Pancreas (tissue), 10 donors: ENCODE results near the gene KHSRP. TPM values are rescaled to one million over a fixed set of nuclear protein-coding genes. Genes with fewer than 3 reads are reported as not detected.
A peak's percentile ranks its signal among the peaks of the same experiment; 100 is the strongest.

ENCODE experiments used
- ATAC-seq, 4 donors: fragments of 200-7000 bp; cut with Tn5 transposase; one replicate each; pipeline versions ENCODE4 v1.8.0 to v1.9.1; 2020; ENCODE audit warnings: mild to moderate bottlenecking in 4 of 4, moderate library complexity in 4 of 4
- DNase-seq, 6 donors: peaks; one replicate each; pipeline ENCODE4 v3.0.0-alpha.2; 2020
- FAIRE-seq: peaks from 2 replicates; lab custom pipeline; 2012; peaks lifted over from hg19 to GRCh38; lab: Jason Lieb, UNC
- H3K27ac ChIP-seq, 4 donors: fragments of 200-600 bp; sonication (generic); 1 replicate in 3 of 4; 2 replicates in 1 of 4; pipeline versions ENCODE4 v1.5.0 to v1.8.0; 2020
- H3K27me3 ChIP-seq, 4 donors: fragments of 200-600 bp; one replicate each; pipeline ENCODE4 v1.8.0; 2021
- H3K36me3 ChIP-seq, 3 donors: fragments of 200-600 bp; sonication (generic) in 1 of 3; one replicate each; pipeline versions ENCODE4 v1.5.0 to v1.8.0; 2020 to 2021
- H3K4me1 ChIP-seq, 3 donors: fragments of 200-600 bp; one replicate each; pipeline ENCODE4 v1.8.0; 2021
- H3K4me3 ChIP-seq, 4 donors: fragments of 200-600 bp; sonication (generic) in 2 of 4; one replicate each; pipeline versions ENCODE4 v1.5.0 to v1.8.0; 2020 to 2021
- H3K9me3 ChIP-seq, 4 donors: fragments of 200-600 bp; one replicate each; pipeline ENCODE4 v1.8.0; 2021
- CTCF ChIP-seq, 4 donors: fragments of 200-600 bp; sonication (generic) in 3 of 4; IDR thresholded peaks; one replicate each; pipeline versions ENCODE4 v1.5.0 to v1.8.0; 2021; ENCODE audit warnings: antibody characterized with exemption in 4 of 4
- WGBS, 2 donors: extraction: QIAGEN DNeasy Blood & Tissue Kit; methylation state at CpG; one replicate each; pipeline ENCODE4 v1.1.7; 2013; 5-methylcytosine and 5-hydroxymethylcytosine counted together
- intact Hi-C, 3 donors: fragments of 100-400 bp; cut with DNase I; formaldehyde crosslinking; loops; one replicate each; pipeline versions ENCODE4 v1.11.1 to v1.14.2; 2022
- polyA plus RNA-seq, 2 donors: library from polyadenylated mRNA; stranded (reverse); fragments of 200-250 nt; gene quantifications; one replicate each; pipeline ENCODE4 v1.2.3, GENCODE V29; 2013
- total RNA-seq, 6 donors: library from RNA; stranded (reverse); fragmentation: NEBNext Ultra II Directional in 4 of 6; extraction: Animal tissue kit (Norgen Biotek cat#: 25700) in 4 of 6; gene quantifications; one replicate each; pipeline versions ENCODE4 v1.2.1 to v1.2.4, GENCODE V29; 2021 to 2023
- donor health status: healthy with polysubstance abuse.
- donor health status: DM: no; HTN: no; CAD: no; lungs with moderate emphysema.
- donor health status: DM: no; HTN: no; CAD: no.
- donor health status: control.
- donor health status: control.
- donor health status: Bipolar disorder and iron deficiency.
- donor health status: DM: yes; HTN: yes; CAD: no.
- donor health status: DM: no; HTN: no; CAD: no.
- donor health status: DM: no; HTN: no; CAD: no.
- donor health status: DM: yes; HTN: yes; CAD: no.

Gene KHSRP
- total and polyA plus RNA-seq, 8 donors = 67.2 to 119 (median 93.1) TPM

- Histone ChIP-seq H3K4me3 (peak overlapping the region; percentile 64 to 87 (median 84)), H3K27me3 (no peaks in the 10 kb centered on the region), H3K36me3 (peaks cover 0 to 22% (median 15%) of the 10 kb centered on the region in 3 donors), H3K4me1 (peaks cover 0 to 6% (median 0%) of the 10 kb centered on the region in 3 donors), H3K9me3 (no peaks in the 10 kb centered on the region), H3K27ac (peak overlapping the region; percentile 84 to 94 (median 90))
- DNase-seq = no peak
- intact Hi-C loops = no loop called here
- WGBS, 2 donors = 6 to 8% methylated on average over 26 to 30 of the region's 30 CpGs
- no peak for FAIRE-seq
- no peak for ATAC-seq
- no peak for TF ChIP-seq CTCF (IDR thresholded peaks at IDR 0.05)
Measured at GRCh38 chr19:6392221-6393073, 32.2 kb downstream of the KHSRP start.

GRCh38 chr19:6387372-6387771 is 37.2 kb downstream of the KHSRP start:
- peaks cover 5 to 52% (median 44%) of the 10 kb centered on the region in 3 donors for H3K36me3 ChIP-seq
- TF ChIP-seq CTCF (IDR thresholded peaks at IDR 0.05) = no peak
- no peaks in the 10 kb centered on the region for H3K27me3 ChIP-seq
- no peak overlapping the region for H3K27ac ChIP-seq
- ATAC-seq (no peak), FAIRE-seq (no peak), DNase-seq (no peak)
- H3K4me1 ChIP-seq = peaks cover 0 to 5% (median 0%) of the 10 kb centered on the region in 3 donors
- H3K9me3 ChIP-seq = no peaks in the 10 kb centered on the region
- intact Hi-C loops = no loop called here
- no peak overlapping the region for H3K4me3 ChIP-seq
- WGBS, 2 donors = 94 to 95% methylated on average over 19 of the region's 19 CpGs

- H3K4me3 ChIP-seq = no peak overlapping the region
- H3K4me1 ChIP-seq = no peaks in the 10 kb centered on the region
- DNase-seq (no peak), FAIRE-seq (no peak), ATAC-seq (no peak)
- no peaks in the 10 kb centered on the region for H3K9me3 ChIP-seq
- intact Hi-C loops = no loop called here
- H3K36me3 ChIP-seq = peaks cover 9 to 78% (median 61%) of the 10 kb centered on the region in 3 donors
- 94 to 95% methylated on average over 4 of the region's 4 CpGs for WGBS, 2 donors
- no peak for TF ChIP-seq CTCF (IDR thresholded peaks at IDR 0.05)
- no peaks in the 10 kb centered on the region for H3K27me3 ChIP-seq
- H3K27ac ChIP-seq = no peak overlapping the region
Measured at GRCh38 chr19:6384381-6384780, 40.2 kb downstream of the KHSRP start.

GRCh38 chr19:6383188-6383587 is 41.4 kb downstream of the KHSRP start:
- no peaks in the 10 kb centered on the region for H3K27me3 ChIP-seq
- H3K27ac ChIP-seq = no peak overlapping the region
- no peaks in the 10 kb centered on the region for H3K4me1 ChIP-seq
- DNase-seq = no peak
- intact Hi-C loops = no loop called here
- FAIRE-seq = no peak
- 92 to 98% methylated on average over 19 of the region's 19 CpGs for WGBS, 2 donors
- no peak for TF ChIP-seq CTCF (IDR thresholded peaks at IDR 0.05)
- no peak overlapping the region for H3K4me3 ChIP-seq
- H3K36me3 ChIP-seq = peaks cover 9 to 71% (median 51%) of the 10 kb centered on the region in 3 donors
- no peak for ATAC-seq
- H3K9me3 ChIP-seq = no peaks in the 10 kb centered on the region
